Left kidney (tissue), 2 donors: ENCODE results near the gene MEX3D. TPM values are rescaled to one million over a fixed set of nuclear protein-coding genes. Genes with fewer than 3 reads are reported as not detected.
"Not testable (repeated sequence)": the region's sequence is repeated elsewhere in the genome, so short reads cannot be mapped to it uniquely, and the experiment has no call there.

Experiments
- DNase-seq: peaks from one replicate; pipeline ENCODE4 v3.0.0-alpha.2; 2013
- polyA plus RNA-seq: library from polyadenylated mRNA; unstranded; fragments of 120-200 nt; gene quantifications from one replicate; pipeline ENCODE4 v1.2.1, GENCODE V29; 2013; ENCODE audit not compliant: insufficient read length

MEX3D gene
- polyA plus RNA-seq, 1 donor: 19.1 TPM

DNA sequence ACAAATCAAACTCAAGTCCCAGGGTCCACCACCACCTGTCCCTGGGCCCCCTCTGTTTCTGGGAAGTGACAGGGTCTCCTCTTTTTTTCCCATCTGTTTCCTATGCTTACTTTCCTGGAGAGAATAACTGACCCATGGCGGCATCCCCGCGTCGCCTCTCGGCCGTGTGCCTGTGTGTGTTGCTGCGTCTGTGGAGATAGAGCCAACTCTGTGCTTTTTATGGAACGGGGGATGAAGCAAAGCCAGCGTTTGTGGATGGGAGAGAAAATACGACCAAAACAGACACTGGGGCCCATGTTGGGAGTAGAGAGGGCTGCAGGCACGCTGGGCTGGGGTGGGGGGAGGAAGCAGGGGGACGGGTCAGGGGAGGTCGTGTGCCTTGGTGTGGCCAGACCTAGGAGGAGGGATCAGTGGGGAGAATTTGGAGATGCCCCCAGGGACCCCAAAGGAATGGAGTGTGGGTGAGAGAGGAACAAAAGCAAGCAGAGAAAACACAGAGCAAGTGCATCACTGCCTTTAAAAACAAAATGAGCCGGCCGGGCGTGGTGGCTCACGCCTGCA, 27.7 kb downstream of the MEX3D start:
- DNase-seq: no peak

DNA sequence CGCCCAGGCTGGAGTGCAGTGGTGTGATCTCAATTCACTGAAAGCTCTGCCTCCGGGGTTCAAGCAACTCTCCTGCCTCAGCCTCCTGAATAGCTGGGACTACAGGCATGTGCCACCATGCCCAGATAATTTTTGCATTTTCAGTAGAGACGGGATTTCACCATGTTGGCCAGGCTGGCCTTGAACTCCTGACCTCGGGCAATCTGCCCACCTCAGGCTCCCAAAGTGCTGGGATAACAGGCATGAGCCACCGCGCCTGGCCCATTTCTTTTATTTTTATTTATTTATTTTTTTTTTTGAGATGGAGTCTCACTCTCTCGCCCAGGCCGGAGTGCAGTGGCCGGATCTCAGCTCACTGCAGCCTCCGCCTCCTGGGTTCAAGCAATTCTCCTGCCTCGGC, 28.4 kb downstream of the MEX3D start:
- DNase-seq: not testable (repeated sequence)

DNA sequence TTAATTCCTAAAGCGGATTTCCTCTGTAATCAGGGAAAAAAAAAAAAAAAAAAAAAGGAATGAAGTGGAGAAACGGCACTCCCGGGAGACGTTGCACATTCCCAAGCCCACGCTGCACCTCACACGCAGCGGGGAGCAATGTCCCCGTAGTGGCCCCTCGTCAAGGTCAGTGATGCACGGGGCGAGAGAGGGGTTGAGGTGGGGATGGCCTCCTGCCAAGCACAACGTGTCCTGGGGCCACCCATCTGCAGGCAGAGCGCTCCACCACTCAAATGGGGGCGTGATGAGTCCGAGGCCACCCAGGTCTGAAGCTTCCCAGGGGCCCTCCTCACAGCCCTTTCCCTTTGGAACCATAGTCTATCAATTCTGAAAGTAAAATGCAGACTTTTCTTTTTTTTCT, 29.1 kb downstream of the MEX3D start:
- no peak for DNase-seq

DNA sequence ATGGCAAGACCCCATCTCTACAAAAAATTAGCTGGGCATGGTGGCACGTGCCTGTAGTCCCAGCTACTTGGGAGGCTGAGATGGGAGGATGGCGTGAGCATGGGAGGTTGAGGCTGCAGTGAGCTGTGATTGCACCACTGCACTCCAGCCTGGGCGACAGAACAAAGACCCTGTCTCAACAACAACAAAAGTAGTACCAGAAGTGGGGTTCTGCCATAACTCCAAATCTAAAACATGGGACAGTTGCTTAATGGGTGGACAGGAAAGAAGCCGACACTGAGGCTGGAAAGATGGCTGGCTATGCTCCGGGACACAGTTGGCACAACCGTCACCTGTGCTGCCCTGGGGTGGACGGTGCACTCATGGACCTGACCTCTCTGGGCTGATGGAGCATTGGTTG, 32.4 kb downstream of the MEX3D start:
- DNase-seq: not testable (repeated sequence)

GRCh38 chr19:1534972-1535371, 33.2 kb downstream of the MEX3D start:
- no peak for DNase-seq

- DNase-seq: no peak
Measured at GRCh38 chr19:1533510-1534150, 34.5 kb downstream of the MEX3D start.

- DNase-seq: no peak
Measured at GRCh38 chr19:1532003-1532402, 36.1 kb downstream of the MEX3D start.

DNA sequence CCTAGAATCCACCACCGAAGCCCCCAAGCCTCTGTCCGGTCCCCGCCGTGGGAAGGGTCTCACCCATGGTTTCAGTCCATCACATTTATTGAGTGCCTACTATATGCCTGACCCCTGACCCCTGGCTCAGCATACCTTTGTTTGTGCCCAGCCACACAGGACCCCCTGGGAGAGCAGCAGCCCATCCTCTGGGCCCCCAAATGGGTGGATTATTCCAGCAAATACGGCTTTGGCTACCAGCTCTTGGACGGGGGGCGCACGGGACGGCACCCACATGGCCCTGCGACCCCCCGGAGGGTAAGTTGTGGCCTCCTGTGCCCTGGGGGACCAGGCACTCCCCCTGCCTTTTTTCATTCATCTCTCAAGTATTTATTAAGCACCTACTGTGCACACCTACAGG, 36.5 kb downstream of the MEX3D start:
- no peak for DNase-seq

- not testable (repeated sequence) for DNase-seq
Measured at GRCh38 chr19:1530856-1531255, 37.3 kb downstream of the MEX3D start.

DNA sequence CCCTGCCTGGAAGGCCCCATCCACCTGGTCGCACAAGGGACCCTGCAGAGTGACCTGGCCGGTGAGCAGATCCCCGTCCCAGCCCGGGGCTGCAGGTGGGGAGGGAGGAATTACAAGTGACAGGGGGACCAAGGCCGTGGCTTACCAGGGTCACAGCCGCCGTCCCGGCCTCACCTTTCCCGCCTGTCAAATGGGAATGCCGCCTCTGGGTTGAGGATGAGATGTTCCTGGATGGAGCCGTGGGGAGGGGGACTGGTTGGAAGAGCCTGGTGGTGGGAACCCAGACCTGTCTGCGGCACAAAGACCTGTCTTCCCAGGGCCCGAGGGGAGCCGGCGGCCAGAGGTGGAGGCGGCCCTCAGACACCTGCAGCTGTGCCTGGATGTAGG, 38.7 kb downstream of the MEX3D start:
- DNase-seq: no peak

DNA sequence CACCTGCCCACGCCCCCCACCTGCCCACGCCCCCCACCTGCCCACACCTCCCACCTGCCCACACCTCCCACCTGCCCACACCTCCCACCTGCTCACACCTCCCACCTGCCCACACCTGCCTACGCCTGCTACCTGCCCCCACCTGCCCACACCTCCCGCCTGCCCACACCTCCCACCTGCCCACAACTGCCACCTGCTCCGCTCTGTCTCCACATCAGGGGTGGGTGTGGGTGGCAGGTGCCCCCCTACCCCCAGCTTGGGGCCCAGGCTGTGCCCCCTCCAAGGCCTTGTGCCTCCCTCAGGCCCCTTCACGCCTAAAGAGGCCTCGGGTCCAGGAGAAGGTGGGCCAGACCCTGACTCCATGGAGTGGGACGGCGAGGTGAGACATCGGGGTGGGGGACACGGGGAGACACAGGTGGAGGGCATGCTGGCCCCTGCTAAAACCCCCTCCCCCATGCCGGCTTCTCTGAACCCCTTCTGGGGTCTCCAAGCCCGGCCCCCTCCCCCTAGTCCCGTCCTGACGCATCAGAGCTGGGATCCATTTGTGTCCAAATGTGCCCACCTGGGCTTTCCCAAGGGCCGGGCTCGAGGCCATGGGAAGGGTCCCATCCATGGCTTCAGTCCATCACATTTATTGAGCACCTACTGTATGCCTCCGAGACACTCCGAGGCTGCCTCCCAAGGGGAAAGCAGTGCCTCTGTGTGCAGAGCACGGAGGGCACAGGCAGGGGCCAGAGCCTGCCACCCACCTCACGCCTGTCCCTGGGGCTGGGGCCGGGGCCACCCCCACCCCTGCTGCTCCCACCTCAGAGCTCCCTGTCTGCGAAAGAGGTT, 39.3 kb downstream of the MEX3D start:
- no peak for DNase-seq

GRCh38 chr19:1527650-1528309, 40.3 kb downstream of the MEX3D start:
- no peak for DNase-seq

DNA sequence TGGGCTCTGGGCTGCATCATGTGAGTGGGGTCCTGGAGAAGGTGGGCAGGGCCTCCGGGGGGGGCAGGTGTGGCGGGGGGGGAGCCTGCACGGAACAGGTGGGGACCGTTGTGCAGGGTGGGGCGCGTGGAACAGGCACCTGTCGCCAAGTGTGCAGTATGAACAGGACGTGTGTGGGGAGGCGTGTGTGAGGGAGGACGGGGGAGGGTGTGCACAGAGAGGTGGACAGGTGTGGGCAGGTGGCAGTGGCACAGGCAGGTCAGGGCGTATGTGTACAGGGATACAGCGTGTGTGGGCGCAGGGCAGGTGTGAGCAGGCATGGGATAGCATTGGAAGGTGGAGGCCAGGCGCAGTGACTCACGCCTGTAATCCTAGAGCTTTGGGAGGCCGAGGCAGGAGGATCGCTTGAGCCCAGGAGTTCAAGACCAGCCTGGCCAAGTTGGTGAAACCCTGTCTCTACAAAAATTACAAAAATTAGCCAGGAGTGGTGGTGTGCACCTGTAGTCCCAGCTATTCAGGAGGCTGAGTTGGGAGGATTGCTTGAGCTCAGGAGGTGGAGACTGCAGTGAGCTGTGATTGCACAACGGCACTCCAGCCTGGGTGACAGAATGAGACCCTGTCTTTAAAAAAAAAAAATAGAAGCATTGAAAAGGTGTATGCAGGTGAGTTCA, 41.0 kb downstream of the MEX3D start:
- DNase-seq: no peak

- DNase-seq: no peak
Measured at GRCh38 chr19:1526066-1526778, 41.9 kb downstream of the MEX3D start.

- no peak for DNase-seq
Measured at GRCh38 chr19:1525343-1525742, 42.8 kb downstream of the MEX3D start.

- no peak for DNase-seq
Measured at GRCh38 chr19:1524972-1525325, 43.2 kb downstream of the MEX3D start.

- DNase-seq: no peak
Measured at GRCh38 chr19:1524287-1524971, 43.7 kb downstream of the MEX3D start.

- no peak for DNase-seq
Measured at GRCh38 chr19:1523412-1524286, 44.5 kb downstream of the MEX3D start, which contains the start of gene PLK5. Gene PLK5, plus strand, starts transcription at chr19:1524077. Its CDS starts 2,920 bp downstream, at chr19:1526997.

DNA sequence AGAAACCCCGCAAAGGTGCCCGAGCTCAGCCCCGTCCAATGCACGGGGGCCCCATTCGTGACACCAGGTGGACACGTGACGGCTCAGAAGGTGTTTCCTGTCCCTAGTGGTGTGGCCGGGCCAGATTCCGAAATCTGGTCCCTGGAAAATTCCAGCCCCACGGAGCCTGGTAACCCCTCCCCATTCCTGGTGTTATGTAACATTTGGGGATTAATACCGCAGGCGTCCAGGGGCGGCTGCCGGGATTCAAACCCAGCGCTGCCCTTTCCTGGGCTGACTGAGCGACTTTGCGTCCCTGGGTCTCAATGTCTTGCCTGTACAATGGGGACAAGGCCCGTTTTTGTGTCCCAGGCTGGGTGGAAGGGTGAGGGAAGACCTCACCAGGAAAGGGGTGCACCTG, 45.3 kb downstream of the MEX3D start:
- DNase-seq: no peak

- DNase-seq: no peak
Measured at GRCh38 chr19:1522061-1522460, 46.1 kb downstream of the MEX3D start.
